Heart left ventricle (tissue), 16 donors: ENCODE data around the gene OLFML2A. TPM values are rescaled to one million over a fixed set of nuclear protein-coding genes. Genes with fewer than 3 reads are reported as not detected.

ENCODE experiments used
- ATAC-seq, 4 donors: fragments of 200-7000 bp; cut with Tn5 transposase; one replicate each; pipeline ENCODE4 v1.9.1; 2020 to 2022; ENCODE audit warnings: moderate library complexity in 4 of 4, mild to moderate bottlenecking in 3 of 4, moderate number of reproducible peaks in 1 of 4
- DNase-seq, 5 donors: peaks; one replicate each; pipeline ENCODE4 v3.0.0-alpha.2; 2020
- H3K27ac ChIP-seq, 12 donors: fragments of 200-600 bp; sonication (generic) in 4 of 12; one replicate each; pipeline versions ENCODE4 v1.5.0 to v1.8.0; 2016 to 2022; ENCODE audit warnings: mild to moderate bottlenecking in 2 of 12
- H3K27me3 ChIP-seq, 9 donors: fragments of 200-600 bp; sonication (generic) in 2 of 9; one replicate each; pipeline versions ENCODE4 v1.5.1 to v1.8.0; 2016 to 2022; ENCODE audit warnings: mild to moderate bottlenecking in 3 of 9
- H3K36me3 ChIP-seq, 9 donors: fragments of 200-600 bp; sonication (generic) in 2 of 9; one replicate each; pipeline versions ENCODE4 v1.5.0 to v1.8.0; 2018 to 2022; ENCODE audit warnings: mild to moderate bottlenecking in 2 of 9
- H3K4me1 ChIP-seq, 12 donors: fragments of 200-600 bp; sonication (generic) in 4 of 12; one replicate each; pipeline versions ENCODE4 v1.5.0 to v1.8.0; 2016 to 2022; ENCODE audit warnings: mild to moderate bottlenecking in 3 of 12
- H3K4me3 ChIP-seq, 12 donors: fragments of 200-600 bp; sonication (generic) in 4 of 12; one replicate each; pipeline versions ENCODE4 v1.5.0 to v1.8.0; 2017 to 2022; ENCODE audit warnings: mild to moderate bottlenecking in 9 of 12, moderate library complexity in 4 of 12
- H3K9me3 ChIP-seq, 12 donors: fragments of 200-600 bp; sonication (generic) in 4 of 12; one replicate each; pipeline versions ENCODE4 v1.5.0 to v1.8.0; 2016 to 2022; ENCODE audit warnings: mild to moderate bottlenecking in 1 of 12
- POLR2A ChIP-seq, 2 donors: fragments of 450-650 bp; IDR thresholded peaks; one replicate each; pipeline ENCODE4 v1.6.1; 2017; ENCODE audit warnings: antibody characterized with exemption in 2 of 2, mild to moderate bottlenecking in 2 of 2, moderate library complexity in 2 of 2
- WGBS, 4 donors: extraction: QIAGEN DNeasy Blood & Tissue Kit in 2 of 4; methylation state at CpG; one replicate each; pipeline versions ENCODE4 v1.1.5 to v1.1.7; 2013 to 2018; 5-methylcytosine and 5-hydroxymethylcytosine counted together
- intact Hi-C, 10 donors: fragments of 100-400 bp; cut with DNase I; formaldehyde crosslinking; loops; one replicate each; pipeline versions ENCODE4 v1.11.1 to v1.14.2; 2022
- polyA plus RNA-seq, 2 donors: library from polyadenylated mRNA; stranded (reverse); fragments of 200-250 nt; gene quantifications; one replicate each; pipeline ENCODE4 v1.2.3, GENCODE V29; 2013
- total RNA-seq, 9 donors: library from RNA; depleted of rRNA in 2 of 9; stranded (reverse); fragments of >200 nt in 2 of 9; fragmentation: NEBNext Ultra II Directional in 3 of 9; extraction: Animal tissue kit (Norgen Biotek cat#: 25700) in 3 of 9; gene quantifications; one replicate each; pipeline versions ENCODE4 v1.1.0 to v1.2.4, GENCODE V29; 2016 to 2023
- TF ChIP-seq, protein P1 (sequence below), 12 donors: fragments of 200-600 bp; sonication (generic) in 4 of 12; IDR thresholded peaks; one replicate each; pipeline versions ENCODE4 v1.5.0 to v1.8.0; 2018 to 2022; ENCODE audit warnings: antibody characterized with exemption in 12 of 12, mild to moderate bottlenecking in 5 of 12
- donor health status: ischemic (EF 13 %, LVEDD 7.1; RV severe dilation, severe dysfunction).
- donor health status: healthy with polysubstance abuse.
- donor health status: DM: no; HTN: yes; CAD: no.
- donor health status: DM: no; HTN: no; CAD: no.
- donor health status: ischemic (EF 25% LVEDD 6.9; RV normal size, moderate dysfunction).
- donor health status: ischemic (EF 25% LVEDD 5.7; RV mildly dilated, moderate dysfunction).
- donor health status: healthy.
- donor health status: DM: yes; HTN: yes; CAD: no.
- donor health status: ischemic (EF 35%, LVEDD 5.7; RV mildly dilated, moderate dysfunction).
- donor health status: nonischemic (EF 11% LVEDD 7.7; RV severe dilation, severe dysfunction).
- donor health status: DM: yes; HTN: yes; CAD: no.
- donor health status: PGD.
- donor health status: ischemic (EF 29% LVEDD 5.4; RV normal size, mild dysfunction).
- donor health status: nonischemic (EF 23%, LVEDD 6.1; RV moderate dilation, normal function).

The OLFML2A gene
- total and polyA plus RNA-seq, 11 donors: 8.5 to 71.1 (median 34.1) TPM

DNA sequence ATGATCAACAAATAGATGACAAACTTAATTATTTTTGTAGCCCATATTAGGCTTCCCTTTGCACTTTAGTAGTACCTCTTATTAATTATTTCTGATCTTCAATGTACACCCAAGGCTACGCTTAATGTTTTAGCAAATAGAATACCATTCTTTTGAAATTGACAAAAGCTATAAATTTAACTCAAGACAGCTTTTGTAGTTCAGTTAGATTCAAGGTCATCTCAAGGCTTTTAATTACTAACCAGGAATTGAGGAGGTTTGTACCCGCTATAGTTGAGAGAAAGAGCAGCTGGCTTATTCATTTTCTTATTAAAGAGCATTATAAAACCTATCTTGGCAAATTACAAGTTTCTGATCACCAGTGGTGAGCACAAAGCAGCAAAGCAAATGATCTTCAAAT is 20.9 kb upstream of the OLFML2A start:
- Histone ChIP-seq H3K4me1 (peaks cover 0 to 16% (median 0%) of the 10 kb centered on the region in 12 donors), H3K36me3 (no peaks in the 10 kb centered on the region), H3K4me3 (no peak overlapping the region), H3K9me3 (no peaks in the 10 kb centered on the region), H3K27ac (no peak overlapping the region), H3K27me3 (peaks cover 0 to 32% (median 0%) of the 10 kb centered on the region in 9 donors)
- 91 to 95% (median 95%) methylated on average over 2 of the region's 2 CpGs for WGBS, 4 donors
- ATAC-seq (no peak), DNase-seq (no peak)
- intact Hi-C loops: loop anchor here in 1 of 10 donors (5.0 kb wide), 1 partner anchor 144 kb away; no protein-coding TSS in a partner anchor
- no peak for TF ChIP-seq POLR2A (IDR thresholded peaks at IDR 0.05)
- TF ChIP-seq, protein P1, sequence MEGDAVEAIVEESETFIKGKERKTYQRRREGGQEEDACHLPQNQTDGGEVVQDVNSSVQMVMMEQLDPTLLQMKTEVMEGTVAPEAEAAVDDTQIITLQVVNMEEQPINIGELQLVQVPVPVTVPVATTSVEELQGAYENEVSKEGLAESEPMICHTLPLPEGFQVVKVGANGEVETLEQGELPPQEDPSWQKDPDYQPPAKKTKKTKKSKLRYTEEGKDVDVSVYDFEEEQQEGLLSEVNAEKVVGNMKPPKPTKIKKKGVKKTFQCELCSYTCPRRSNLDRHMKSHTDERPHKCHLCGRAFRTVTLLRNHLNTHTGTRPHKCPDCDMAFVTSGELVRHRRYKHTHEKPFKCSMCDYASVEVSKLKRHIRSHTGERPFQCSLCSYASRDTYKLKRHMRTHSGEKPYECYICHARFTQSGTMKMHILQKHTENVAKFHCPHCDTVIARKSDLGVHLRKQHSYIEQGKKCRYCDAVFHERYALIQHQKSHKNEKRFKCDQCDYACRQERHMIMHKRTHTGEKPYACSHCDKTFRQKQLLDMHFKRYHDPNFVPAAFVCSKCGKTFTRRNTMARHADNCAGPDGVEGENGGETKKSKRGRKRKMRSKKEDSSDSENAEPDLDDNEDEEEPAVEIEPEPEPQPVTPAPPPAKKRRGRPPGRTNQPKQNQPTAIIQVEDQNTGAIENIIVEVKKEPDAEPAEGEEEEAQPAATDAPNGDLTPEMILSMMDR (IDR thresholded peaks at IDR 0.05): no peak

DNA sequence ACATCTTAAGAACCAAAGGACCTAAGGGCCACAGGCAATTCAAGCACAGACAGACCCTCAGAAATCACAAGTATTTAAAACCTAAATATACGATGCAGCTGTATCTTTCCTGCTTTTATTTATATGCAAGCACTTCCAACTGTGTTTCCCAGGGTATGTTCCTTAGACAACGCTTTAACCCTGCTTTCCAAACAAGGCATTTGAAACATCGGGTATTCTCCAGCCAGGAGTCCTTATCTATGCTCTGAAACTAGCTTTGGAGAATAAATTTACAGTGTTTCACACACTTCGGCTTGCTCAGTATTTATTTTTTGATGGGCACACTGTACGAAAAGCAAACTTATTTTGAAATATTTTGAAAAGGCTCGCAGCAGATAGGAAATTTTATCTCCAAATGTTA is 19.3 kb upstream of the OLFML2A start:
- Histone ChIP-seq H3K36me3 (no peaks in the 10 kb centered on the region), H3K4me1 (peaks cover 0 to 16% (median 0%) of the 10 kb centered on the region in 12 donors), H3K4me3 (peak overlapping the region in 2 of 12 donors; percentile 8 to 10), H3K27ac (no peak overlapping the region), H3K9me3 (no peaks in the 10 kb centered on the region), H3K27me3 (peaks cover 0 to 36% (median 0%) of the 10 kb centered on the region in 9 donors)
- intact Hi-C loops: loop anchor here in 1 of 10 donors (5.0 kb wide), 1 partner anchor 145 kb away; no protein-coding TSS in a partner anchor
- ATAC-seq (peak in 1 of 4 donors; percentile 18), DNase-seq (no peak)
- TF ChIP-seq, protein P1 (IDR thresholded peaks at IDR 0.05): no peak
- no peak for TF ChIP-seq POLR2A (IDR thresholded peaks at IDR 0.05)
- WGBS, 4 donors: 22 to 38% (median 31%) methylated on average over 6 of the region's 6 CpGs

DNA sequence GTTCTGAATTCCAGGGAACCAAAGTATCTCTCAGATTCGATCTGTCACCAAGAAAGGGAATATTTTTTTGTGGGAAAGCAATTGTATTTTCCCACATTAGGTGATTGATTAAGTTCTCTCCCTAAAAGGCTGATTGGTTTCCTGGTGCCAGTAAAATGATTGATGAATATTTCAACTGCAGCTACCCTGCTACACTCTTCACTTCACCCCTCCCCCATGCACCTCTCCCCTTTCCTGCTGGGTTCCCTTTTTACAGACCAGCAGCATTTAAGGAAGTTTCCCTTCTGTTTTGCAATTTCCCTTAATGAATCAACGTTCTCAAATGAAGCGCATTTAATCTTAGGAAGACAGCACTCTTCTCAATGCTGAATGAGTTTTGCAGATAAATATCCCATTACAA is 18.9 kb upstream of the OLFML2A start:
- Histone ChIP-seq H3K27ac (peak overlapping the region in 1 of 12 donors; percentile 63), H3K9me3 (no peaks in the 10 kb centered on the region), H3K4me1 (peaks cover 0 to 16% (median 0%) of the 10 kb centered on the region in 12 donors), H3K36me3 (no peaks in the 10 kb centered on the region), H3K27me3 (peaks cover 0 to 40% (median 0%) of the 10 kb centered on the region in 9 donors), H3K4me3 (peak overlapping the region in 2 of 12 donors; percentile 8 to 10)
- TF ChIP-seq, protein P1 (IDR thresholded peaks at IDR 0.05): no peak
- no peak for TF ChIP-seq POLR2A (IDR thresholded peaks at IDR 0.05)
- peak in 3 of 4 donors; percentile 34 to 61 (median 42) for ATAC-seq
- WGBS, 4 donors: 27 to 40% (median 31%) methylated on average over 3 of the region's 3 CpGs
- DNase-seq: peak in 1 of 5 donors; percentile 26
- intact Hi-C loops: loop anchor here in 1 of 10 donors (5.0 kb wide), 1 partner anchor 146 kb away; no protein-coding TSS in a partner anchor

- Histone ChIP-seq H3K9me3 (no peaks in the 10 kb centered on the region), H3K36me3 (no peaks in the 10 kb centered on the region), H3K27me3 (peaks cover 0 to 41% (median 0%) of the 10 kb centered on the region in 9 donors), H3K27ac (peak overlapping the region in 1 of 12 donors; percentile 63), H3K4me1 (peaks cover 0 to 16% (median 0%) of the 10 kb centered on the region in 12 donors), H3K4me3 (no peak overlapping the region)
- intact Hi-C loops: loop anchor here in 1 of 10 donors (5.0 kb wide), 1 partner anchor 146 kb away; no protein-coding TSS in a partner anchor
- DNase-seq: no peak
- TF ChIP-seq POLR2A (IDR thresholded peaks at IDR 0.05): no peak
- TF ChIP-seq, protein P1 (IDR thresholded peaks at IDR 0.05): no peak
- ATAC-seq: no peak
Measured at GRCh38 chr9:124758691-124759090, 18.2 kb upstream of the OLFML2A start.
